Naive thymus-derived CD8-positive, alpha-beta T cell (primary cell): Measurements from ENCODE around the gene R3HDM2. TPM values are rescaled to one million over a fixed set of nuclear protein-coding genes. Genes with fewer than 3 reads are reported as not detected.

Source experiments
- ATAC-seq, 2 donors: fragments of 150-1000 bp; cut with Tn5 transposase in 1 of 2; sonication (Bioruptor Pico), chemical (Tn5 transposase) in 1 of 2; 1 replicate in 1 of 2; 2 replicates in 1 of 2; pipeline ENCODE4 v1.10.0; 2021; ENCODE audit warnings: mild to moderate bottlenecking in 2 of 2, moderate library complexity in 2 of 2
- POLR2A ChIA-PET: fragments of 350-600 bp; sonication (Branson Sonifier 250); formaldehyde crosslinking; loops from one replicate; lab custom pipeline; 2021; ENCODE audit warnings: antibody characterized with exemption; lab: Charles Lee
- DNase-seq, 10 donors: peaks; one replicate each; pipeline versions ENCODE4 v3.0.0 to v3.0.0-alpha.2; 2020 to 2022
- H3K27ac Mint-ChIP-seq, 10 donors: one replicate each; pipeline ENCODE4 v1.8.0; 2020 to 2022; ENCODE audit warnings: mild to moderate bottlenecking in 10 of 10, mixed read lengths in 10 of 10, moderate library complexity in 4 of 10, inconsistent platforms in 1 of 10
- H3K27me3 Mint-ChIP-seq, 5 donors: one replicate each; pipeline ENCODE4 v1.8.0; 2021 to 2022; ENCODE audit warnings: mixed read lengths in 5 of 5
- H3K36me3 Mint-ChIP-seq, 3 donors: one replicate each; pipeline ENCODE4 v1.8.0; 2020 to 2022; ENCODE audit warnings: mixed read lengths in 3 of 3, mild to moderate bottlenecking in 2 of 3, inconsistent platforms in 1 of 3
- H3K4me1 Mint-ChIP-seq, 4 donors: one replicate each; pipeline ENCODE4 v1.8.0; 2021 to 2022; ENCODE audit warnings: mixed read lengths in 4 of 4
- H3K4me3 Mint-ChIP-seq, 10 donors: one replicate each; pipeline ENCODE4 v1.8.0; 2020 to 2022; ENCODE audit warnings: mild to moderate bottlenecking in 10 of 10, mixed read lengths in 10 of 10, moderate library complexity in 6 of 10, inconsistent platforms in 1 of 10
- H3K9me3 Mint-ChIP-seq, 9 donors: one replicate each; pipeline ENCODE4 v1.8.0; 2020 to 2022; ENCODE audit warnings: mixed read lengths in 9 of 9, mild to moderate bottlenecking in 3 of 9, inconsistent platforms in 1 of 9, moderate library complexity in 1 of 9
- polyA plus RNA-seq, 3 donors: library from polyadenylated mRNA; unstranded; fragments of 300-500 nt; fragmentation: Illumina TruSeq; gene quantifications; one replicate each; pipeline ENCODE4 v1.2.3, GENCODE V29; 2021
- total RNA-seq, 8 experiments: library from RNA in 2 of 8; stranded (reverse) in 2 of 8; gene quantifications; one replicate each; pipeline ENCODE4 v1.2.3 and lab custom pipeline; 2021 to 2026

R3HDM2 gene
- total and polyA plus RNA-seq, 5 experiments from 2014 or later, result 5.4 to 115 (median 17.3) TPM

GRCh38 chr12:57211791-57212700 is 218.8 kb downstream of the R3HDM2 start:
- no peak overlapping the region for H3K4me3 Mint-ChIP-seq
- peaks cover 0 to 2% (median 0%) of the 10 kb centered on the region in 3 donors for H3K36me3 Mint-ChIP-seq
- H3K9me3 Mint-ChIP-seq, result no peaks in the 10 kb centered on the region
- peak overlapping the region in 1 of 10 donors; percentile 13 for H3K27ac Mint-ChIP-seq
- POLR2A ChIA-PET, result interaction anchor here (5.1 kb wide), 1 partner anchor 29 kb away, joined by 72 read pairs; a partner anchor contains a TSS
- H3K27me3 Mint-ChIP-seq, result peaks cover 25 to 38% (median 29%) of the 10 kb centered on the region in 5 donors
- DNase-seq, result no peak
- H3K4me1 Mint-ChIP-seq, result peaks cover 24 to 31% (median 31%) of the 10 kb centered on the region in 4 donors
- no peak for ATAC-seq

GRCh38 chr12:57210926-57211692 is 219.7 kb downstream of the R3HDM2 start:
- Mint-ChIP-seq H3K4me1 (peaks cover 24 to 30% (median 30%) of the 10 kb centered on the region in 4 donors), H3K27me3 (peaks cover 25 to 34% (median 29%) of the 10 kb centered on the region in 5 donors), H3K4me3 (no peak overlapping the region), H3K36me3 (peaks cover 0 to 2% (median 0%) of the 10 kb centered on the region in 3 donors), H3K27ac (no peak overlapping the region), H3K9me3 (no peaks in the 10 kb centered on the region)
- ATAC-seq (no peak), DNase-seq (no peak)
- POLR2A ChIA-PET, result no interaction called here

- POLR2A ChIA-PET, result no interaction called here
- Mint-ChIP-seq H3K36me3 (peaks cover 0 to 2% (median 0%) of the 10 kb centered on the region in 3 donors), H3K4me1 (peaks cover 19 to 24% (median 23%) of the 10 kb centered on the region in 4 donors), H3K27me3 (peaks cover 20 to 28% (median 23%) of the 10 kb centered on the region in 5 donors), H3K27ac (no peak overlapping the region), H3K4me3 (no peak overlapping the region), H3K9me3 (no peaks in the 10 kb centered on the region)
- DNase-seq, result no peak
- ATAC-seq, result no peak
These were observed 220.4 kb downstream of the R3HDM2 start for GRCh38 chr12:57210461-57210860.

- Mint-ChIP-seq H3K36me3 (no peaks in the 10 kb centered on the region), H3K27ac (no peak overlapping the region), H3K9me3 (no peaks in the 10 kb centered on the region), H3K4me1 (peaks cover 15 to 20% (median 18%) of the 10 kb centered on the region in 4 donors), H3K27me3 (peaks cover 16 to 22% (median 17%) of the 10 kb centered on the region in 5 donors), H3K4me3 (no peak overlapping the region)
- DNase-seq (no peak), ATAC-seq (no peak)
- POLR2A ChIA-PET, result no interaction called here
These were observed 220.9 kb downstream of the R3HDM2 start for GRCh38 chr12:57209916-57210315.

GRCh38 chr12:57208631-57209282 is 222.1 kb downstream of the R3HDM2 start:
- H3K4me3 Mint-ChIP-seq, result no peak overlapping the region
- ATAC-seq, result no peak
- H3K4me1 Mint-ChIP-seq, result peaks cover 6 to 8% (median 7%) of the 10 kb centered on the region in 4 donors
- H3K27ac Mint-ChIP-seq, result no peak overlapping the region
- peaks cover 6 to 11% (median 6%) of the 10 kb centered on the region in 5 donors for H3K27me3 Mint-ChIP-seq
- no peaks in the 10 kb centered on the region for H3K9me3 Mint-ChIP-seq
- DNase-seq, result no peak
- POLR2A ChIA-PET, result no interaction called here
- H3K36me3 Mint-ChIP-seq, result no peaks in the 10 kb centered on the region

- Mint-ChIP-seq H3K36me3 (no peaks in the 10 kb centered on the region), H3K27ac (no peak overlapping the region), H3K9me3 (no peaks in the 10 kb centered on the region), H3K27me3 (peaks cover 0 to 4% (median 0%) of the 10 kb centered on the region in 5 donors), H3K4me3 (no peak overlapping the region), H3K4me1 (peaks cover 0 to 3% (median under 1%) of the 10 kb centered on the region in 4 donors)
- POLR2A ChIA-PET, result no interaction called here
- DNase-seq (no peak), ATAC-seq (no peak)
These were observed 222.9 kb downstream of the R3HDM2 start for GRCh38 chr12:57207731-57208630.

- Mint-ChIP-seq H3K9me3 (no peaks in the 10 kb centered on the region), H3K27me3 (no peaks in the 10 kb centered on the region), H3K36me3 (no peaks in the 10 kb centered on the region), H3K4me3 (no peak overlapping the region), H3K4me1 (peaks cover 0 to 2% (median 0%) of the 10 kb centered on the region in 4 donors), H3K27ac (no peak overlapping the region)
- no peak for DNase-seq
- ATAC-seq, result no peak
- POLR2A ChIA-PET, result no interaction called here
These were observed 224.9 kb downstream of the R3HDM2 start for GRCh38 chr12:57205931-57206330.

- POLR2A ChIA-PET, result interaction anchor here (0.5 kb wide), 1 partner anchor 1199 kb away, joined by 4 read pairs; no protein-coding TSS in a partner anchor
- ATAC-seq, result no peak
- no peak overlapping the region for H3K27ac Mint-ChIP-seq
- no peaks in the 10 kb centered on the region for H3K27me3 Mint-ChIP-seq
- H3K9me3 Mint-ChIP-seq, result no peaks in the 10 kb centered on the region
- no peak for DNase-seq
- no peak overlapping the region for H3K4me3 Mint-ChIP-seq
- H3K4me1 Mint-ChIP-seq, result peaks cover 0 to 2% (median 0%) of the 10 kb centered on the region in 4 donors
- H3K36me3 Mint-ChIP-seq, result no peaks in the 10 kb centered on the region
These were observed 225.7 kb downstream of the R3HDM2 start for GRCh38 chr12:57205186-57205585.

- POLR2A ChIA-PET, result no interaction called here
- no peaks in the 10 kb centered on the region for H3K36me3 Mint-ChIP-seq
- DNase-seq (no peak), ATAC-seq (no peak)
- no peaks in the 10 kb centered on the region for H3K27me3 Mint-ChIP-seq
- no peak overlapping the region for H3K27ac Mint-ChIP-seq
- H3K9me3 Mint-ChIP-seq, result no peaks in the 10 kb centered on the region
- H3K4me3 Mint-ChIP-seq, result no peak overlapping the region
- peaks cover 0 to 2% (median 0%) of the 10 kb centered on the region in 4 donors for H3K4me1 Mint-ChIP-seq
These were observed 226.4 kb downstream of the R3HDM2 start for GRCh38 chr12:57204454-57204853.

GRCh38 chr12:57203791-57204190 is 227.1 kb downstream of the R3HDM2 start:
- Mint-ChIP-seq H3K27ac (no peak overlapping the region), H3K4me3 (no peak overlapping the region), H3K36me3 (no peaks in the 10 kb centered on the region), H3K27me3 (no peaks in the 10 kb centered on the region), H3K9me3 (no peaks in the 10 kb centered on the region), H3K4me1 (peaks cover 0 to 2% (median 0%) of the 10 kb centered on the region in 4 donors)
- POLR2A ChIA-PET, result no interaction called here
- DNase-seq (no peak), ATAC-seq (no peak)
